GM21390 (cell line): ENCODE results near the gene RANBP3.
"Not testable (repeated sequence)": the region's sequence is repeated elsewhere in the genome, so short reads cannot be mapped to it uniquely, and the experiment has no call there.

Experiments used
- ATAC-seq: cut with Tn5 transposase; IDR thresholded peaks from one replicate; pipeline ENCODE4 v1.9.1; 2021; ENCODE audit not compliant: unreplicated experiment

The RANBP3 gene

GRCh38 chr19:6006896-6007295 is 29.0 kb upstream of the RANBP3 start:
- ATAC-seq, result no peak

- ATAC-seq, result not testable (repeated sequence)
These were observed 28.1 kb upstream of the RANBP3 start for GRCh38 chr19:6006070-6006446.

- ATAC-seq, result no peak
These were observed 27.6 kb upstream of the RANBP3 start for GRCh38 chr19:6005321-6006069.

GRCh38 chr19:6003976-6004375 is 26.0 kb upstream of the RANBP3 start:
- no peak for ATAC-seq

- ATAC-seq, result no peak
These were observed 24.7 kb upstream of the RANBP3 start for GRCh38 chr19:6002591-6002990.

- ATAC-seq, result no peak
These were observed 22.4 kb upstream of the RANBP3 start for GRCh38 chr19:6000228-6000847.

GRCh38 chr19:5999693-6000092 is 21.8 kb upstream of the RANBP3 start:
- no peak for ATAC-seq

GRCh38 chr19:5997371-5997770 is 19.4 kb upstream of the RANBP3 start:
- no peak for ATAC-seq

GRCh38 chr19:5996623-5997320 is 18.8 kb upstream of the RANBP3 start:
- no peak for ATAC-seq

- no peak for ATAC-seq
These were observed 18.2 kb upstream of the RANBP3 start for GRCh38 chr19:5996102-5996501.

- ATAC-seq, result no peak
These were observed 17.7 kb upstream of the RANBP3 start for GRCh38 chr19:5995606-5996005.

GRCh38 chr19:5994405-5995165 is 16.6 kb upstream of the RANBP3 start:
- no peak for ATAC-seq

- no peak for ATAC-seq
These were observed 15.9 kb upstream of the RANBP3 start for GRCh38 chr19:5993648-5994358.

- ATAC-seq, result no peak
These were observed 15.3 kb upstream of the RANBP3 start for GRCh38 chr19:5993201-5993600.

GRCh38 chr19:5992756-5993155 is 14.8 kb upstream of the RANBP3 start:
- ATAC-seq, result no peak

GRCh38 chr19:5991244-5991838 is 13.4 kb upstream of the RANBP3 start:
- no peak for ATAC-seq

GRCh38 chr19:5990289-5990797 is 12.4 kb upstream of the RANBP3 start:
- no peak for ATAC-seq

- ATAC-seq, result no peak
These were observed 11.6 kb upstream of the RANBP3 start for GRCh38 chr19:5989388-5990074.

- no peak for ATAC-seq
These were observed 10.8 kb upstream of the RANBP3 start for GRCh38 chr19:5988517-5989387.
